Neural cell (in vitro differentiated cells): ENCODE measurements around the gene PLXNA4.

ENCODE experiments used
- CTCF ChIP-seq: fragments of 450-650 bp; IDR thresholded peaks from 2 replicates; pipeline ENCODE4 v1.5.1; 2014; ENCODE audit warnings: antibody characterized with exemption, mild to moderate bottlenecking, moderate library complexity; ENCODE audit not compliant: poor library complexity, severe bottlenecking
- EP300 ChIP-seq: fragments of 450-650 bp; conservative IDR thresholded peaks from 2 replicates; pipeline ENCODE4 v1.6.1; 2014; ENCODE audit warnings: antibody characterized with exemption, mild to moderate bottlenecking, moderate library complexity; ENCODE audit not compliant: poor library complexity, severe bottlenecking
- EZH2 ChIP-seq: fragments of 200-600, 300-800 bp; shearing (Covaris generic), sonication (generic); IDR thresholded peaks from 2 replicates; pipeline ENCODE4 v1.6.1; 2014; ENCODE audit warnings: antibody characterized with exemption, low read length, borderline replicate concordance, mild to moderate bottlenecking; ENCODE audit not compliant: insufficient read depth, poor library complexity, severe bottlenecking
- MXI1 ChIP-seq: fragments of 450-650 bp; conservative IDR thresholded peaks from 2 replicates; pipeline ENCODE4 v1.6.1; 2014; ENCODE audit warnings: antibody characterized with exemption, mild to moderate bottlenecking; ENCODE audit not compliant: poor library complexity, severe bottlenecking
- POLR2AphosphoS5 ChIP-seq: IDR thresholded peaks from 2 replicates; pipeline ENCODE4 v1.6.1; 2012
- RAD21 ChIP-seq: fragments of 450-650 bp; conservative IDR thresholded peaks from 2 replicates; pipeline ENCODE4 v1.6.1; 2014; ENCODE audit warnings: antibody characterized with exemption, mild to moderate bottlenecking, moderate library complexity
- SMC3 ChIP-seq: fragments of 450-650 bp; conservative IDR thresholded peaks from 2 replicates; pipeline ENCODE4 v1.6.1; 2014; ENCODE audit warnings: antibody characterized with exemption, mild to moderate bottlenecking, moderate library complexity; ENCODE audit not compliant: poor library complexity
- TF ChIP-seq, protein P1 (sequence below): IDR thresholded peaks from 2 replicates; pipeline ENCODE4 v1.6.1; 2012; ENCODE audit warnings: borderline replicate concordance

- no peak for TF ChIP-seq CTCF
- TF ChIP-seq EZH2, result no peak
- TF ChIP-seq EP300, result no peak
- TF ChIP-seq, protein P1, sequence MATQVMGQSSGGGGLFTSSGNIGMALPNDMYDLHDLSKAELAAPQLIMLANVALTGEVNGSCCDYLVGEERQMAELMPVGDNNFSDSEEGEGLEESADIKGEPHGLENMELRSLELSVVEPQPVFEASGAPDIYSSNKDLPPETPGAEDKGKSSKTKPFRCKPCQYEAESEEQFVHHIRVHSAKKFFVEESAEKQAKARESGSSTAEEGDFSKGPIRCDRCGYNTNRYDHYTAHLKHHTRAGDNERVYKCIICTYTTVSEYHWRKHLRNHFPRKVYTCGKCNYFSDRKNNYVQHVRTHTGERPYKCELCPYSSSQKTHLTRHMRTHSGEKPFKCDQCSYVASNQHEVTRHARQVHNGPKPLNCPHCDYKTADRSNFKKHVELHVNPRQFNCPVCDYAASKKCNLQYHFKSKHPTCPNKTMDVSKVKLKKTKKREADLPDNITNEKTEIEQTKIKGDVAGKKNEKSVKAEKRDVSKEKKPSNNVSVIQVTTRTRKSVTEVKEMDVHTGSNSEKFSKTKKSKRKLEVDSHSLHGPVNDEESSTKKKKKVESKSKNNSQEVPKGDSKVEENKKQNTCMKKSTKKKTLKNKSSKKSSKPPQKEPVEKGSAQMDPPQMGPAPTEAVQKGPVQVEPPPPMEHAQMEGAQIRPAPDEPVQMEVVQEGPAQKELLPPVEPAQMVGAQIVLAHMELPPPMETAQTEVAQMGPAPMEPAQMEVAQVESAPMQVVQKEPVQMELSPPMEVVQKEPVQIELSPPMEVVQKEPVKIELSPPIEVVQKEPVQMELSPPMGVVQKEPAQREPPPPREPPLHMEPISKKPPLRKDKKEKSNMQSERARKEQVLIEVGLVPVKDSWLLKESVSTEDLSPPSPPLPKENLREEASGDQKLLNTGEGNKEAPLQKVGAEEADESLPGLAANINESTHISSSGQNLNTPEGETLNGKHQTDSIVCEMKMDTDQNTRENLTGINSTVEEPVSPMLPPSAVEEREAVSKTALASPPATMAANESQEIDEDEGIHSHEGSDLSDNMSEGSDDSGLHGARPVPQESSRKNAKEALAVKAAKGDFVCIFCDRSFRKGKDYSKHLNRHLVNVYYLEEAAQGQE, result no peak
- no peak for TF ChIP-seq SMC3
- no peak for TF ChIP-seq MXI1
- no peak for TF ChIP-seq POLR2AphosphoS5
- no peak for TF ChIP-seq RAD21
Observed at GRCh38 chr7:132545756-132546155, 30.5 kb downstream of the PLXNA4 start.
